ENCODE results near the gene KCNF1. TPM values are rescaled to one million over a fixed set of nuclear protein-coding genes. Genes with fewer than 3 reads are reported as not detected.

KCNF1 gene
- polyA plus RNA-seq, 5 donors: 1.0 to 2.9 (median 1.3) TPM

GRCh38 chr2:10919410-10919770, 7.7 kb downstream of the KCNF1 start:
- no peak for DNase-seq

- DNase-seq: no peak
Observed at GRCh38 chr2:10919771-10920621, 8.3 kb downstream of the KCNF1 start.

GRCh38 chr2:10920764-10921388, 9.1 kb downstream of the KCNF1 start:
- DNase-seq: no peak

GRCh38 chr2:10921525-10921924, 9.8 kb downstream of the KCNF1 start:
- no peak for DNase-seq

- DNase-seq: no peak
Observed at GRCh38 chr2:10922307-10923007, 10.7 kb downstream of the KCNF1 start.

- DNase-seq: no peak
Observed at GRCh38 chr2:10923008-10923375, 11.3 kb downstream of the KCNF1 start.

- no peak for DNase-seq
Observed at GRCh38 chr2:10923965-10924364, 12.2 kb downstream of the KCNF1 start.

GRCh38 chr2:10924441-10924840, 12.7 kb downstream of the KCNF1 start:
- DNase-seq: no peak

GRCh38 chr2:10924859-10925258, 13.1 kb downstream of the KCNF1 start:
- DNase-seq: no peak

GRCh38 chr2:10926191-10926820, 14.6 kb downstream of the KCNF1 start:
- DNase-seq: no peak

- no peak for DNase-seq
Observed at GRCh38 chr2:10930721-10931516, 19.2 kb downstream of the KCNF1 start.

- no peak for DNase-seq
Observed at GRCh38 chr2:10931710-10932255, 20.0 kb downstream of the KCNF1 start.

- peak; percentile 66 to 76 for DNase-seq
Observed at GRCh38 chr2:10932345-10933151, 20.8 kb downstream of the KCNF1 start.

GRCh38 chr2:10933700-10934225, 22.0 kb downstream of the KCNF1 start:
- no peak for DNase-seq

GRCh38 chr2:10934308-10934978, 22.7 kb downstream of the KCNF1 start:
- DNase-seq: no peak

GRCh38 chr2:10934979-10935350, 23.2 kb downstream of the KCNF1 start:
- DNase-seq: no peak

- DNase-seq: no peak
Observed at GRCh38 chr2:10935366-10935918, 23.7 kb downstream of the KCNF1 start.

- no peak for DNase-seq
Observed at GRCh38 chr2:10935953-10936942, 24.5 kb downstream of the KCNF1 start.

Measured in right lung (tissue), 5 donors.